Neural cell (in vitro differentiated cells): ENCODE results near the gene IFIT5. TPM values are rescaled to one million over a fixed set of nuclear protein-coding genes. Genes with fewer than 3 reads are reported as not detected.

ENCODE experiments used
- H2AFZ ChIP-seq: fragments of 200-600, 300-800 bp; sonication (generic), shearing (Covaris generic); 2 replicates; pipeline ENCODE4 v1.6.0; 2014; ENCODE audit warnings: low read depth, mild to moderate bottlenecking, antibody characterized with exemption, low read length, moderate library complexity
- H3F3A ChIP-seq: fragments of 200-600 bp; shearing (Covaris generic); 2 replicates; pipeline ENCODE4 v1.6.1; 2016; ENCODE audit warnings: mild to moderate bottlenecking, moderate library complexity, mixed read lengths, antibody characterized with exemption, low read length; ENCODE audit not compliant: insufficient read depth, poor library complexity, severe bottlenecking
- H3K27ac ChIP-seq: fragments of 200-600, 300-800 bp; sonication (generic), shearing (Covaris generic); 2 replicates; pipeline ENCODE4 v1.5.1; 2014; ENCODE audit warnings: mild to moderate bottlenecking, low read length, moderate library complexity
- H3K27me3 ChIP-seq: fragments of 300-800, 200-600 bp; sonication (generic), shearing (Covaris generic); 2 replicates; pipeline ENCODE4 v1.6.0; 2014; ENCODE audit warnings: mild to moderate bottlenecking, low read depth, low read length, moderate library complexity; ENCODE audit not compliant: insufficient read depth
- H3K36me3 ChIP-seq: fragments of 300-800, 200-600 bp; sonication (generic), shearing (Covaris generic); 2 replicates; pipeline ENCODE4 v1.5.1; 2014; ENCODE audit warnings: mild to moderate bottlenecking, antibody characterized with exemption, low read length, moderate library complexity; ENCODE audit not compliant: insufficient read depth
- H3K4me2 ChIP-seq: fragments of 300-800, 200-600 bp; sonication (generic), shearing (Covaris generic); 2 replicates; pipeline ENCODE4 v1.6.0; 2014; ENCODE audit warnings: mild to moderate bottlenecking, low read length
- H3K4me3 ChIP-seq: fragments of 300-800, 200-600 bp; sonication (generic), shearing (Covaris generic); 2 replicates; pipeline ENCODE4 v1.5.1; 2014; ENCODE audit warnings: mild to moderate bottlenecking, low read length, moderate library complexity
- H3K79me2 ChIP-seq: fragments of 200-600 bp; shearing (Covaris generic); replicated peaks from 2 replicates; pipeline ENCODE4 v1.6.0; 2014; ENCODE audit warnings: mild to moderate bottlenecking, low read length, moderate library complexity; ENCODE audit not compliant: insufficient read depth
- H3K9ac ChIP-seq: fragments of 300-800, 200-600 bp; sonication (generic), shearing (Covaris generic); 2 replicates; pipeline ENCODE4 v1.6.1; 2016; ENCODE audit warnings: mild to moderate bottlenecking, low read length, mixed read lengths
- H3K9me2 ChIP-seq: fragments of 200-600 bp; shearing (Covaris generic); 2 replicates; pipeline ENCODE4 v1.6.1; 2016; ENCODE audit warnings: mild to moderate bottlenecking, low read length, mixed read lengths; ENCODE audit not compliant: insufficient read depth
- H3K9me3 ChIP-seq: fragments of 200-600, 300-800 bp; sonication (generic), shearing (Covaris generic); 2 replicates; pipeline ENCODE4 v1.6.1; 2016; ENCODE audit warnings: mild to moderate bottlenecking, mixed run types, low read length, moderate library complexity, mixed read lengths
- H4K20me1 ChIP-seq: fragments of 200-600 bp; shearing (Covaris generic); 2 replicates; pipeline ENCODE4 v1.6.1; 2016; ENCODE audit warnings: mild to moderate bottlenecking, mixed run types; ENCODE audit not compliant: insufficient read depth
- CTCF ChIP-seq: fragments of 450-650 bp; IDR thresholded peaks from 2 replicates; pipeline ENCODE4 v1.5.1; 2014; ENCODE audit warnings: antibody characterized with exemption, mild to moderate bottlenecking, moderate library complexity; ENCODE audit not compliant: poor library complexity, severe bottlenecking
- EP300 ChIP-seq: fragments of 450-650 bp; conservative IDR thresholded peaks from 2 replicates; pipeline ENCODE4 v1.6.1; 2014; ENCODE audit warnings: antibody characterized with exemption, mild to moderate bottlenecking, moderate library complexity; ENCODE audit not compliant: poor library complexity, severe bottlenecking
- EZH2 ChIP-seq: fragments of 200-600, 300-800 bp; shearing (Covaris generic), sonication (generic); IDR thresholded peaks from 2 replicates; pipeline ENCODE4 v1.6.1; 2014; ENCODE audit warnings: antibody characterized with exemption, low read length, borderline replicate concordance, mild to moderate bottlenecking; ENCODE audit not compliant: insufficient read depth, poor library complexity, severe bottlenecking
- MXI1 ChIP-seq: fragments of 450-650 bp; conservative IDR thresholded peaks from 2 replicates; pipeline ENCODE4 v1.6.1; 2014; ENCODE audit warnings: antibody characterized with exemption, mild to moderate bottlenecking; ENCODE audit not compliant: poor library complexity, severe bottlenecking
- POLR2AphosphoS5 ChIP-seq: IDR thresholded peaks from 2 replicates; pipeline ENCODE4 v1.6.1; 2012
- RAD21 ChIP-seq: fragments of 450-650 bp; conservative IDR thresholded peaks from 2 replicates; pipeline ENCODE4 v1.6.1; 2014; ENCODE audit warnings: antibody characterized with exemption, mild to moderate bottlenecking, moderate library complexity
- REST ChIP-seq: IDR thresholded peaks from 2 replicates; pipeline ENCODE4 v1.6.1; 2012; ENCODE audit warnings: borderline replicate concordance
- SMC3 ChIP-seq: fragments of 450-650 bp; conservative IDR thresholded peaks from 2 replicates; pipeline ENCODE4 v1.6.1; 2014; ENCODE audit warnings: antibody characterized with exemption, mild to moderate bottlenecking, moderate library complexity; ENCODE audit not compliant: poor library complexity
- TAF1 ChIP-seq: IDR thresholded peaks from 2 replicates; pipeline ENCODE4 v1.6.1; 2012; ENCODE audit warnings: low read depth
- polyA minus RNA-seq: library from RNA; depleted of rRNA, polyadenylated mRNA; stranded (reverse); fragments of >200 nt; gene quantifications from 2 replicates; pipeline ENCODE4 v1.2.3, GENCODE V29; 2014
- polyA plus RNA-seq: library from polyadenylated mRNA; depleted of rRNA; stranded (reverse); fragments of >200 nt; gene quantifications from 2 replicates; pipeline ENCODE4 v1.2.3, GENCODE V29; 2014

IFIT5 gene
- 14.9 and 16.3 TPM in 2 replicates for polyA plus RNA-seq
- 48.5 and 49.3 TPM in 2 replicates for polyA minus RNA-seq

GRCh38 chr10:89414146-89414878 lies at the start of gene IFIT5:
TSS of gene IFIT5 (plus strand) at chr10:89414568. CDS start at chr10:89414799, 231 bp downstream.
- no peaks in the 10 kb centered on the region for H3K36me3 ChIP-seq
- peak within 1 kb of the TSS; percentile 90 for H2AFZ ChIP-seq
- H4K20me1 ChIP-seq, result no peaks in the 10 kb centered on the region
- no peaks in the 10 kb centered on the region for H3K9me3 ChIP-seq
- H3F3A ChIP-seq, result no peaks in the 10 kb centered on the region
- no peaks in the 10 kb centered on the region for H3K9me2 ChIP-seq
- peak within 1 kb of the TSS; percentile 90 for H3K4me3 ChIP-seq
- H3K27me3 ChIP-seq, result no peaks in the 10 kb centered on the region
- peak within 1 kb of the TSS; percentile 75 for H3K27ac ChIP-seq
- peaks cover 3% of the 10 kb centered on the region for H3K79me2 ChIP-seq
- TF ChIP-seq POLR2AphosphoS5 (peak; percentile 75), EP300 (no peak), SMC3 (peak; percentile 14), EZH2 (no peak), MXI1 (peak; percentile 61), TAF1 (peak; percentile 77), REST (peak; percentile 51)
- H3K4me2 ChIP-seq, result peak within 1 kb of the TSS; percentile 64
- H3K9ac ChIP-seq, result peak within 1 kb of the TSS; percentile 82

- Histone ChIP-seq H4K20me1 (no peaks in the 10 kb centered on the region), H3K79me2 (no peaks in the 10 kb centered on the region), H3K27me3 (no peaks in the 10 kb centered on the region), H3F3A (no peaks in the 10 kb centered on the region), H2AFZ (no peak overlapping the region), H3K9me3 (no peaks in the 10 kb centered on the region), H3K27ac (no peak overlapping the region), H3K4me3 (no peak overlapping the region), H3K9ac (no peak overlapping the region), H3K36me3 (no peaks in the 10 kb centered on the region), H3K4me2 (no peak overlapping the region), H3K9me2 (no peaks in the 10 kb centered on the region)
- TF ChIP-seq TAF1 (no peak), SMC3 (no peak), RAD21 (no peak), EZH2 (no peak), EP300 (no peak), CTCF (no peak), MXI1 (no peak), POLR2AphosphoS5 (no peak), REST (no peak)
Observed at GRCh38 chr10:89367529-89367928, 46.8 kb upstream of the IFIT5 start.
